Mucosa of descending colon (tissue), 3 donors: ENCODE results near the gene GABRG3. TPM values are rescaled to one million over a fixed set of nuclear protein-coding genes. Genes with fewer than 3 reads are reported as not detected.

Experiments used
- ATAC-seq: fragments of 200-7000 bp; cut with Tn5 transposase; one replicate; pipeline ENCODE4 v1.9.1; 2020; ENCODE audit warnings: mild to moderate bottlenecking, moderate library complexity
- DNase-seq, 3 donors: peaks; one replicate each; pipeline ENCODE4 v3.0.0-alpha.2; 2020
- H3K36me3 ChIP-seq: fragments of 200-600 bp; one replicate; pipeline ENCODE4 v1.8.0; 2021; ENCODE audit warnings: low read depth, mild to moderate bottlenecking
- H3K4me1 ChIP-seq: fragments of 200-600 bp; one replicate; pipeline ENCODE4 v1.8.0; 2021; ENCODE audit warnings: low read depth, mild to moderate bottlenecking
- H3K4me3 ChIP-seq: fragments of 200-600 bp; one replicate; pipeline ENCODE4 v1.8.0; 2021; ENCODE audit warnings: mild to moderate bottlenecking
- H3K9me3 ChIP-seq: fragments of 200-600 bp; one replicate; pipeline ENCODE4 v1.8.0; 2021; ENCODE audit warnings: mild to moderate bottlenecking
- CTCF ChIP-seq: fragments of 200-600 bp; IDR thresholded peaks from one replicate; pipeline ENCODE4 v1.8.0; 2022; ENCODE audit warnings: antibody characterized with exemption, mild to moderate bottlenecking
- intact Hi-C, 2 donors: fragments of 100-400 bp; cut with DNase I in 1 of 2; cut with micrococcal nuclease in 1 of 2; formaldehyde crosslinking; loops; one replicate each; pipeline versions ENCODE4 v1.11.0 to v1.11.1; 2022; cut with DNase I, micrococcal nuclease
- total RNA-seq, 3 donors: library from RNA; stranded (reverse); fragmentation: NEBNext Ultra II Directional in 2 of 3; extraction: Animal tissue kit (Norgen Biotek cat#: 25700) in 2 of 3; gene quantifications; one replicate each; pipeline versions ENCODE4 v1.2.1 to v1.2.4, GENCODE V29; 2021 to 2023
- donor health status: DM: no; HTN: no; CAD: no; lungs with moderate emphysema.
- donor health status: DM: no; HTN: no; CAD: no.
- donor health status: DM: no; HTN: yes; CAD: no.

Gene GABRG3
- total RNA-seq, 3 donors from 2014 or later = 0.03 TPM; not detected in 2

GRCh38 chr15:27383726-27384125 lies 412.7 kb downstream of the GABRG3 start:
- Histone ChIP-seq H3K9me3 (peaks cover 54% of the 10 kb centered on the region), H3K4me1 (no peaks in the 10 kb centered on the region), H3K4me3 (no peak overlapping the region), H3K36me3 (no peaks in the 10 kb centered on the region)
- ATAC-seq = no peak
- no peak for TF ChIP-seq CTCF
- intact Hi-C loops = no loop called here
- no peak for DNase-seq

- peaks cover 60% of the 10 kb centered on the region for H3K9me3 ChIP-seq
- H3K36me3 ChIP-seq = no peaks in the 10 kb centered on the region
- ATAC-seq = no peak
- no peak for TF ChIP-seq CTCF
- no peaks in the 10 kb centered on the region for H3K4me1 ChIP-seq
- H3K4me3 ChIP-seq = no peak overlapping the region
- intact Hi-C loops = no loop called here
- no peak for DNase-seq
Observed at GRCh38 chr15:27392163-27392562, 421.2 kb downstream of the GABRG3 start.

- peaks cover 64% of the 10 kb centered on the region for H3K9me3 ChIP-seq
- H3K4me3 ChIP-seq = no peak overlapping the region
- intact Hi-C loops = no loop called here
- H3K36me3 ChIP-seq = no peaks in the 10 kb centered on the region
- no peak for TF ChIP-seq CTCF
- H3K4me1 ChIP-seq = no peaks in the 10 kb centered on the region
- ATAC-seq (no peak), DNase-seq (no peak)
Observed at GRCh38 chr15:27396521-27396920, 425.5 kb downstream of the GABRG3 start.

GRCh38 chr15:27396996-27397395 lies 426.0 kb downstream of the GABRG3 start:
- no peak overlapping the region for H3K4me3 ChIP-seq
- ATAC-seq = no peak
- intact Hi-C loops = no loop called here
- no peaks in the 10 kb centered on the region for H3K36me3 ChIP-seq
- H3K4me1 ChIP-seq = no peaks in the 10 kb centered on the region
- no peak for DNase-seq
- no peak for TF ChIP-seq CTCF
- H3K9me3 ChIP-seq = peaks cover 67% of the 10 kb centered on the region

GRCh38 chr15:27398631-27399161 lies 427.7 kb downstream of the GABRG3 start:
- no peak for TF ChIP-seq CTCF
- Histone ChIP-seq H3K4me1 (no peaks in the 10 kb centered on the region), H3K36me3 (no peaks in the 10 kb centered on the region), H3K4me3 (no peak overlapping the region), H3K9me3 (peaks cover 67% of the 10 kb centered on the region)
- intact Hi-C loops = no loop called here
- no peak for ATAC-seq
- DNase-seq = no peak

- no peak for ATAC-seq
- no peak for DNase-seq
- Histone ChIP-seq H3K4me3 (no peak overlapping the region), H3K9me3 (peaks cover 67% of the 10 kb centered on the region), H3K36me3 (no peaks in the 10 kb centered on the region), H3K4me1 (no peaks in the 10 kb centered on the region)
- no peak for TF ChIP-seq CTCF
- intact Hi-C loops = no loop called here
Observed at GRCh38 chr15:27399241-27399640, 428.3 kb downstream of the GABRG3 start.
